ENCODE data around the gene MXI1.

MXI1 gene

DNA sequence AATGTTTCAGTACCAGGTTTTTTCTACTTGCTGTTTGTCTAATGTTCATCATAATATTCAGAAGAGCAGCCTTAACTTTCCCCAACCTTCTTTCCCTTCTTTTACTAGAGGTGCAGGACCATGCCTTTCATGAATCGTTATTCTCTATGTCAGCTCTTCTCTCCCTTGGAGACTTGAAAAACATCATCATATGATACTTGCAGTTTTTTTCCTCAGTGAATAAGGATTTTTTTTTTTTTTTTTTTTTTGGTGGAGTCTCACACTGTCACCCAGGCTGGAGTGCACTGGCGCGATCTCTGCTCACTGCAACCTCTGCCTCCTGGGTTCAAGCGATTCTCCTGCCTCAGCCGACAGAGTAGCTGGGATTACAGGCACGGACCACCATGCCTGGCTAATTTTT, 67.2 kb downstream of the MXI1 start:
- no peak for DNase-seq (ENCODE audit: low read depth in 2 of 2)

DNA sequence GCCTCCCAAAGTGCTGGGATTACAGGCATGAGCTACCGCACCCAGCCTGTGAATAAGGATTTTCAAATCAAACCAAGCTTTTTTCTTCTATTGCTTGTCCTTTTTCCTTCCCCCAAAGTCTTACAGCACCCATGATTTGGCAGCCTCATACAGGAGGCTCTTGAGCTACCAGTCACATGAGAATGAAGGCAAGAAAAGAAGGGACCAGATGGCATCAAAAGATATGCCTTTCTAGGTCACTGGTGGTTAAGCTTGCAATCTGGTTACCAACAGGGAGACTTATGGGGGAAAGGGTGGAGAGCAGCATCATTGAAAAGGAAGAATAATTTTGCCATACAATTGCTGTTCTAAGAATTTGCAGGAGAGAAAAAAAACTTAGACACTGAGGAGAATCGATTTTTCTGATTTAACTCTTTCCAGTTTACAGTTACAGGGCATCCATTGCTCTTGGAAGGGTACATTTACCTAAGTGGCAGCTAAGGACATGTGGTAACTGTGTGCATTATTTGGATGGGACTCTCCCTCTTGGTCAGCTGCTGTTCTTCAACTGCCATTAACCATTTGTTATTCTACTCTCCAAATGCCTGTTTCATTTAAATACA, 67.8 kb downstream of the MXI1 start:
- no peak for DNase-seq (ENCODE audit: low read depth in 2 of 2)

- no peak for DNase-seq (ENCODE audit: low read depth in 2 of 2)
Observed at GRCh38 chr10:110276603-110277002, 69.2 kb downstream of the MXI1 start.

DNA sequence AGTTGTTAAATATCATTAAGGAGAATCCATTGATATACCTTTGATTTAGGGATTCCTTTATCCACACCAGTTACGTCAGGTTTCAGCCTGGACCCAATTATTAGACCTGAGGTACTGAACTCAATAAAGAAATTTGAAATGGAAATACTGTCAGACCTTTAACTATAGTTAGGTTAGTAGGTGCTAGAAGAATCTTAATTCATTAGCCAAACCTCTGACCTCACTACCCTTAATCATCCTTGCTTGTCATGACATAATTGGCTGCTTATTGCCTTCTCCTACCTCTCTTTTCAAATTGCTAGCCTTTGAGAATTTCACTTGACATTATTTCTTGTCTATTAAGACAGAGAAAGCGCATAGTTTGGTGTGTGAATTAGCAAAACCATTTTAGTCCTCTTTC, 70.2 kb downstream of the MXI1 start:
- no peak for DNase-seq (ENCODE audit: low read depth in 2 of 2)

- DNase-seq (ENCODE audit: low read depth in 2 of 2): no peak
Observed at GRCh38 chr10:110278562-110279406, 71.4 kb downstream of the MXI1 start.

GRCh38 chr10:110279407-110279986, 72.1 kb downstream of the MXI1 start:
- peak in 1 of 2 donors; percentile 9 for DNase-seq (ENCODE audit: low read depth in 2 of 2)

GRCh38 chr10:110284262-110284661, 76.9 kb downstream of the MXI1 start:
- DNase-seq (ENCODE audit: low read depth in 2 of 2): no peak

GRCh38 chr10:110285501-110285900, 78.1 kb downstream of the MXI1 start:
- no peak for DNase-seq (ENCODE audit: low read depth in 2 of 2)

DNA sequence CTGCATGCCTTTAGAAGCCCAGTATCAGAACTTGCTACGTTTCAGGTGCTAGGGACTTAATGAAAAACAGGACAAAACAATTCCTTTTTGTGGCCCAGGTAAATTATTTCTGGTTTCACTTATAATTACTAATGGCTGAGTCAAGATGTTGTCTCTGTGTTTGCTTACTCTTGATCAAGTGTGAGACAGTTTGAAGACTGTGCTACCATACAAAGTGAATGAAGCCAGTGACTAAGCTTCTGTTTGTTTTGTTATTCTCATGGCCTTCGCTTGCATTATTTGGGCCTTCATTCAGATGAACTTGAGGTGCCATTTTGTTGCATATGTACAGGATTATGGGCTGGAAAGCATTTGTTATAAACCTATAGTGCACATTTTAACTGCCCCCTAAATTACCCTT, 79.4 kb downstream of the MXI1 start:
- DNase-seq (ENCODE audit: low read depth in 2 of 2): no peak

GRCh38 chr10:110296966-110297365, 89.6 kb downstream of the MXI1 start:
- no peak for DNase-seq (ENCODE audit: low read depth in 2 of 2)

GRCh38 chr10:110300486-110300986, 93.1 kb downstream of the MXI1 start:
- no peak for DNase-seq (ENCODE audit: low read depth in 2 of 2)

GRCh38 chr10:110303681-110304080, 96.3 kb downstream of the MXI1 start:
- no peak for DNase-seq (ENCODE audit: low read depth in 2 of 2)

DNA sequence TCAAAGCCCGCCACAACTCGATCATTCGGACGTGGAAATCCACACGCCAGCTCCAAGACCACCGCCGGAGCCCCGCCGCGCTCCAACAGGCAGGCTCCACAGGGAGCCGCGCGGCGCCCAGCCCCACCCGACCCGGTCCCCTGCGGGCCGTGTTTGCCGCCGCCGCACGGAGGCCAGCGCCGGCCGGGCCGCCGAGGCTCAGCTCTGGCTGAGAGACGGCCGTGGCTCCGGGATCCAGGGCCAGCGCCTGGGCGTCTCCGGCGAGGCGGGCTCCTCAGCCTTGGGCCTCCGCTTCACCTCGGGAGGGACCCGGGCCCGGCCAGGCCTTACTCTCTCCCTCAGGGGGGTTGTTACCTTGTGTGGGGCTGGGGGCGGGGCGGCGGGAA, 97.0 kb downstream of the MXI1 start:
- DNase-seq (ENCODE audit: low read depth in 2 of 2): peak in 1 of 2 donors; percentile 19

DNA sequence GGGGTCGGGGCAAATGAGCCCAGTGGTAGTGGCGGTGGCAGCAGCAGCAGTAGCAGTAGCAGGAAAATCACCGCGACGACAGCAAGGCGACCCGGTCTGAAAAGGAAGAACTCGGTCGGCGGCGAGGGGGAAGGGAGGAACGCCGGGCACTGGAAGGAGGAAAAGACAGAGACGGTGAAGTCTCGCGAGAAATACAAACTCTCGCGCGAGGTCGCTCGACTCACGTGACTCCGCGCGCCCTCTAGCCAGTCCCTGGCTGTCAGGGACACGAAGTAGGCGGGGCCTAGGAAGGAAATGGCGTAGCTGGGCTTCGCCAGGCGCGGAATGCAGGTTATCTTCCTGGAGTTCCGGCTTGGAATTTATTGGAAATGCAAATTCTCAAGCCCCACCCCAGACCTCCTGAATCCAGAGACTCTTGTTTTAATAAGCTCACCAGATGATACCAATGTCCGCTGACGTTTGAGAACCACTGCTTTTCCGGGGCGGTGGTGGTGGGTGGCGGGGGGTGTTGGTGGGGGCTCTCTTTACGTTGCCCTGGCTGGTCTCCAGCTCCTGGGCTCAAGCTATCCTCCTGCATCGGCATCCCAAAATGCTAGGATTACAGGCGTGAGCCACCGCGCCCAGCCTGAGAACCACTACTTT, 97.5 kb downstream of the MXI1 start, which contains the start of gene SMNDC1:
Gene SMNDC1 (minus strand): TSS at position 141 of the 642 bp plus-strand sequence. CDS start 1,333 bp downstream, outside the sequence.
- DNase-seq (ENCODE audit: low read depth in 2 of 2): peak; percentile 93 to 96

DNA sequence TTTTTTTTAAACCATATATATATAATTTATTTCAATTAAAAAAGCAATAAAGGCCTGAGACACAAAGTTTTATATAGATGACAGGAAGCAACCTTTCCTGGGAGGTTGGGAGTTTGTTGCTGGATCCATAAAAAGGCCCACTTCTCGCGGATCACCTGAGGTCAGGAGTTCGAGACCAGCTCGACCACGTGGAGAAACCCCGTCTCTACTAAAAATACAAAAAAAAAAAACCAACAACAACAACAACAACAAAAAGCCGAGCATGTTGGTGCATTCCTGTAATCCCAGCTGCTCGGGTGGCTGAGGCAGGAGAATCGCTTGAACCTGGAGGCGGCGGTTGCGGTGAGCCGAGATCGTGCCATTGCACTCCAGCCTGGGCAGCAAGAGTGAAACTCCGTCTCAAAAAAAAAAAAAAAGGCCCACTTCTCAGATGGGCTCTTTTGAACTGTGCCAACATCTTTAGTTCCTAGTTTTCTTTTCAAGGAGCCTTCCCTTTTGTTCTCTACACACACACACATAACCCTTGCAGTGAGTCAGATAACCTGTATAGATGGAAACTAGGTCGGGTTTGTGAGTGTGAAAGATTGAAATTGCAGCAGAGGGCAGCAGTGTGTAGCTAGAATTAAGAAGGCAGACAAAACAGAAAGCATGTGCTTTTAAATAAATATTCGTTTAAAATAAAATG, 98.5 kb downstream of the MXI1 start:
- DNase-seq (ENCODE audit: low read depth in 2 of 2): peak; percentile 27 to 43

- DNase-seq (ENCODE audit: low read depth in 2 of 2): no peak
Observed at GRCh38 chr10:110306452-110306768, 99.0 kb downstream of the MXI1 start.

GRCh38 chr10:110307805-110308204, 100.4 kb downstream of the MXI1 start:
- DNase-seq (ENCODE audit: low read depth in 2 of 2): no peak

- no peak for DNase-seq (ENCODE audit: low read depth in 2 of 2)
Observed at GRCh38 chr10:110310741-110311140, 103.3 kb downstream of the MXI1 start.

DNA sequence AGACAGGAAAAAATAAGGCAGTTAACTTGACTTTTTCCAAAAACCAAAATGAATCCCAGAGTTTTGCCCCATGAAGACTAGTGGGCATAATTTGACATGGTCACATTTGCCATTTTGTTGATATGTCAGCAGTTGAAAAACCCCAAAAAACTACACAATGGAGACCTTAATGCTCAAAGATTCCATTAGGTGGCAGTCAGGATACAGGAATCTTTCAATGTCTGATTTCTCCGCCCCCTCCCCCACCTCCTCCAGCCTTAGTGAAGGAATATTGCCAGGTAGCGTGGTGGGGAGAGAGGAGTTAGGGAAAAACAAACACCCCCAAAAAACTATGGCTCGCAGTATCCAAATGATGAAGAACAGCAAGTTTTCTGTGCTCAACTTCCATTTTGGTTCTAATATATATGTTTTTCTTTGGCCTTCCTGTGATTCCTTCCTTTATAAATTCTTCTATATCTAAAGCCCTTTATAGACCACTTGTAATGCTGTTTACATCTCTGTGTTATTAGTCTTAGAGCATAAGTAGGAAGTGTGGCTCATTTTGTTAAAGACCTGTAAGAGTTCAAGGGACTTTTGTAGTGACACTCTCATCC, 104.0 kb downstream of the MXI1 start:
- DNase-seq (ENCODE audit: low read depth in 2 of 2): no peak

- DNase-seq (ENCODE audit: low read depth in 2 of 2): no peak
Observed at GRCh38 chr10:110312206-110312605, 104.8 kb downstream of the MXI1 start.

- no peak for DNase-seq (ENCODE audit: low read depth in 2 of 2)
Observed at GRCh38 chr10:110313674-110314073, 106.3 kb downstream of the MXI1 start.

Measured in stimulated activated CD4-positive, alpha-beta T cell treated with anti-CD3 and anti-CD28 coated beads, Interleukin-15, amount 100 ng/mL, for 48 hours (primary cell).